Hepatocyte (in vitro differentiated cells): ENCODE measurements around the gene AGAP5.
"Not testable (repeated sequence)": the region's sequence is repeated elsewhere in the genome, so short reads cannot be mapped to it uniquely, and the experiment has no call there.

Experiments used
- EZH2 ChIP-seq: fragments of 200-600 bp; sonication (generic); IDR thresholded peaks from 2 replicates; pipeline ENCODE4 v1.6.1; 2016; ENCODE audit warnings: antibody characterized with exemption, mild to moderate bottlenecking, borderline replicate concordance
- EZH2phosphoT487 ChIP-seq: fragments of 200-600 bp; sonication (generic); IDR thresholded peaks from one replicate; pipeline ENCODE4 v1.6.1; 2018; ENCODE audit warnings: antibody characterized with exemption, mild to moderate bottlenecking, low read depth, moderate library complexity; ENCODE audit not compliant: unreplicated experiment, severe bottlenecking
- TF ChIP-seq, protein P1 (sequence below): fragments of 200-600 bp; sonication (generic); IDR thresholded peaks from 2 replicates; pipeline ENCODE4 v1.5.1; 2016; ENCODE audit warnings: antibody characterized with exemption, mild to moderate bottlenecking; ENCODE audit not compliant: poor library complexity

DNA sequence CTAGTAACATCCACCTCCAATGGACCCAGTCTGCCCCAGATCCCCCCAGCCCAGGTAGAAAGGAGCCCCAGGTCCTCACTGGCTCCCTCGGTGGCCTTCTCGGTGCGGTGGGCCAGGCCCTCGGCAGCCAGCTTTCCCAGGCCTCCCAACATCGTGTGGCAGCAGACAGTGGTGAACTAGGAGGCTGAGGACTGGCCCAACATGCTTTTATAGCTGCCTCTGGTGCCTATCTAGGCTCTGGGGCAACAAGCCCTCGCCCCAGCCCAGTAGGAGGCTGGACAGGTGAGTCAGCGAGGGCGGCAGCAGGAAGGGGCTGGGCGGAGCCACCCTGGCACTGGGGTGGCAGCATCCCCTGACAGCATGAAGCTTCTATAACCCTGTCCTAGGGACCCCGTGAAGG is 34.3 kb downstream of the AGAP5 start:
- TF ChIP-seq, protein P1, sequence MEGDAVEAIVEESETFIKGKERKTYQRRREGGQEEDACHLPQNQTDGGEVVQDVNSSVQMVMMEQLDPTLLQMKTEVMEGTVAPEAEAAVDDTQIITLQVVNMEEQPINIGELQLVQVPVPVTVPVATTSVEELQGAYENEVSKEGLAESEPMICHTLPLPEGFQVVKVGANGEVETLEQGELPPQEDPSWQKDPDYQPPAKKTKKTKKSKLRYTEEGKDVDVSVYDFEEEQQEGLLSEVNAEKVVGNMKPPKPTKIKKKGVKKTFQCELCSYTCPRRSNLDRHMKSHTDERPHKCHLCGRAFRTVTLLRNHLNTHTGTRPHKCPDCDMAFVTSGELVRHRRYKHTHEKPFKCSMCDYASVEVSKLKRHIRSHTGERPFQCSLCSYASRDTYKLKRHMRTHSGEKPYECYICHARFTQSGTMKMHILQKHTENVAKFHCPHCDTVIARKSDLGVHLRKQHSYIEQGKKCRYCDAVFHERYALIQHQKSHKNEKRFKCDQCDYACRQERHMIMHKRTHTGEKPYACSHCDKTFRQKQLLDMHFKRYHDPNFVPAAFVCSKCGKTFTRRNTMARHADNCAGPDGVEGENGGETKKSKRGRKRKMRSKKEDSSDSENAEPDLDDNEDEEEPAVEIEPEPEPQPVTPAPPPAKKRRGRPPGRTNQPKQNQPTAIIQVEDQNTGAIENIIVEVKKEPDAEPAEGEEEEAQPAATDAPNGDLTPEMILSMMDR, result not testable (repeated sequence)
- not testable (repeated sequence) for TF ChIP-seq EZH2, EZH2phosphoT487
